HG02970 (cell line): ENCODE data around the gene CATSPERD.

ENCODE experiments used
- ATAC-seq: cut with Tn5 transposase; IDR thresholded peaks from one replicate; pipeline ENCODE4 v1.9.1; 2021; ENCODE audit warnings: mild to moderate bottlenecking, moderate library complexity, moderate number of reproducible peaks; ENCODE audit not compliant: unreplicated experiment, low FRiP score

Gene CATSPERD

GRCh38 chr19:5784581-5785147 lies 64.2 kb downstream of the CATSPERD start, which contains the start of gene PRR22:
Gene PRR22, minus strand, starts transcription at chr19:5784746. Its CDS starts 86 bp downstream, at chr19:5784660.
- no peak for ATAC-seq

- no peak for ATAC-seq
Measured at GRCh38 chr19:5785423-5785822, 65.0 kb downstream of the CATSPERD start.

- ATAC-seq: no peak
Measured at GRCh38 chr19:5786593-5787408, 66.4 kb downstream of the CATSPERD start.

- ATAC-seq: no peak
Measured at GRCh38 chr19:5787409-5788182, 67.2 kb downstream of the CATSPERD start.

GRCh38 chr19:5788422-5788821 lies 68.0 kb downstream of the CATSPERD start:
- no peak for ATAC-seq

GRCh38 chr19:5789351-5789761 lies 68.9 kb downstream of the CATSPERD start:
- ATAC-seq: no peak

- no peak for ATAC-seq
Measured at GRCh38 chr19:5789886-5790558, 69.6 kb downstream of the CATSPERD start.

GRCh38 chr19:5790559-5791520 lies 70.4 kb downstream of the CATSPERD start, which contains the start of gene DUS3L:
Gene DUS3L, minus strand, starts transcription at chr19:5791163. Its CDS starts 22 bp downstream, at chr19:5791141.
- ATAC-seq: peak; percentile 92

- ATAC-seq: no peak
Measured at GRCh38 chr19:5792224-5792623, 71.8 kb downstream of the CATSPERD start.

GRCh38 chr19:5793188-5793587 lies 72.8 kb downstream of the CATSPERD start:
- no peak for ATAC-seq

- ATAC-seq: no peak
Measured at GRCh38 chr19:5795382-5795919, 75.0 kb downstream of the CATSPERD start.

GRCh38 chr19:5798244-5798643 lies 77.8 kb downstream of the CATSPERD start:
- no peak for ATAC-seq

- ATAC-seq: no peak
Measured at GRCh38 chr19:5799247-5800241, 79.1 kb downstream of the CATSPERD start.

- no peak for ATAC-seq
Measured at GRCh38 chr19:5800361-5801270, 80.2 kb downstream of the CATSPERD start.

GRCh38 chr19:5801796-5802619 lies 81.6 kb downstream of the CATSPERD start:
- ATAC-seq: no peak

- ATAC-seq: no peak
Measured at GRCh38 chr19:5803441-5803751, 83.0 kb downstream of the CATSPERD start.
